ENCODE results near the gene NCKAP1. TPM values are rescaled to one million over a fixed set of nuclear protein-coding genes. Genes with fewer than 3 reads are reported as not detected.

The NCKAP1 gene
- total RNA-seq, 1 experiment from 2014 or later = 112 TPM

- H3K4me1 Mint-ChIP-seq = peaks cover 8 to 9% of the 10 kb centered on the region in 2 experiments; a peak in 2 of 4 replicates
- Histone ChIP-seq H4K20me1 (ENCODE audit: control insufficient read depth, insufficient read depth, insufficient read length) (no peaks in the 10 kb centered on the region), H2BK5ac (ENCODE audit: insufficient read length, low read length) (no peak overlapping the region), H3K18ac (ENCODE audit: insufficient read length, low read depth, low read length) (no peak overlapping the region), H3K9ac (ENCODE audit: extremely low read depth, insufficient read length, low read length) (no peak overlapping the region), H3K4me1 (ENCODE audit: insufficient read depth, low read length) (peaks cover 5% of the 10 kb centered on the region; the same call in 1 of the 2 replicates), H3K4me2 (ENCODE audit: insufficient read depth, insufficient read length, low read length) (no peak overlapping the region), H3K79me2 (ENCODE audit: insufficient read depth, low read length) (no peaks in the 10 kb centered on the region), H2AFZ (ENCODE audit: low read length) (no peak overlapping the region), H3K14ac (ENCODE audit: insufficient read depth, low read length) (no peak overlapping the region), H2BK120ac (ENCODE audit: low read depth, low read length, poor library complexity, severe bottlenecking) (no peak overlapping the region), H3K56ac (ENCODE audit: insufficient read length, low read depth, low read length) (no peak overlapping the region), H3K27me3 (ENCODE audit: insufficient read depth, low read length) (no peaks in the 10 kb centered on the region), H3K9me3 (ENCODE audit: control insufficient read depth, low read depth, low read length) (no peaks in the 10 kb centered on the region), H3K4ac (ENCODE audit: low read depth, low read length) (no peak overlapping the region), H2BK20ac (ENCODE audit: low read depth, low read length, poor library complexity, severe bottlenecking) (no peak overlapping the region), H4K8ac (replicated peaks; ENCODE audit: insufficient read length, low read depth, low read length) (no peak overlapping the region), H3K27ac (ENCODE audit: insufficient read length, low read depth, low read length) (no peak overlapping the region), H2BK12ac (ENCODE audit: insufficient read length, low read depth, low read length) (no peak overlapping the region), H3T11ph (ENCODE audit: low read length) (no peak overlapping the region), H3K23me2 (ENCODE audit: insufficient read length, low read depth, low read length, poor library complexity, severe bottlenecking) (no peaks in the 10 kb centered on the region), H2AK5ac (ENCODE audit: insufficient read length, low read length) (no peak overlapping the region), H4K91ac (ENCODE audit: insufficient read length, low read depth, low read length) (no peak overlapping the region), H2BK15ac (ENCODE audit: low read depth, low read length) (no peak overlapping the region), H3K23ac (ENCODE audit: insufficient read length, low read depth, low read length) (no peak overlapping the region), H3K79me1 (ENCODE audit: insufficient read depth, low read depth, low read length, poor library complexity, severe bottlenecking) (no peaks in the 10 kb centered on the region), H4K5ac (ENCODE audit: insufficient read length, low read depth, low read length) (no peak overlapping the region)
- H3K9me3 Mint-ChIP-seq = no peaks in the 10 kb centered on the region
- TF ChIP-seq CTCF (conservative IDR thresholded peaks at IDR 0.05) = no peak
- H3K4me3 Mint-ChIP-seq = no peak overlapping the region
- H3K36me3 Mint-ChIP-seq (ENCODE audit: insufficient read depth in 1 of 3, low read depth in 3 of 3) = no peaks in the 10 kb centered on the region
- no peaks in the 10 kb centered on the region; the same call in 1 of the 2 replicates for H3K27me3 Mint-ChIP-seq (ENCODE audit: low read depth)
- no CpG with 5 or more reads among the region's 2 CpGs for WGBS (ENCODE audit: extremely low coverage, insufficient read length, low lambda C conversion rate)
- no peak for DNase-seq
- H3K27ac Mint-ChIP-seq = no peak overlapping the region
Observed at GRCh38 chr2:183063083-183063482, 24.8 kb upstream of the NCKAP1 start.

All from H9 (cell line).